ENCODE results near the gene KLHL5.
A peak's percentile ranks its signal among the peaks of the same experiment; 100 is the strongest.

The KLHL5 gene

GRCh38 chr4:39036172-39036571, 25.9 kb upstream of the KLHL5 start:
- Mint-ChIP-seq H3K27ac (no peak overlapping the region), H3K4me3 (no peak overlapping the region), H3K9me3 (ENCODE audit: low read depth) (no peaks in the 10 kb centered on the region), H3K27me3 (no peaks in the 10 kb centered on the region), H3K4me1 (ENCODE audit: low read depth) (peaks cover 34% of the 10 kb centered on the region), H3K36me3 (no peaks in the 10 kb centered on the region)

GRCh38 chr4:39037491-39037825, 24.6 kb upstream of the KLHL5 start:
- Mint-ChIP-seq H3K4me3 (no peak overlapping the region), H3K4me1 (ENCODE audit: low read depth) (peaks cover 30% of the 10 kb centered on the region), H3K9me3 (ENCODE audit: low read depth) (no peaks in the 10 kb centered on the region), H3K27ac (no peak overlapping the region), H3K27me3 (no peaks in the 10 kb centered on the region), H3K36me3 (no peaks in the 10 kb centered on the region)

DNA sequence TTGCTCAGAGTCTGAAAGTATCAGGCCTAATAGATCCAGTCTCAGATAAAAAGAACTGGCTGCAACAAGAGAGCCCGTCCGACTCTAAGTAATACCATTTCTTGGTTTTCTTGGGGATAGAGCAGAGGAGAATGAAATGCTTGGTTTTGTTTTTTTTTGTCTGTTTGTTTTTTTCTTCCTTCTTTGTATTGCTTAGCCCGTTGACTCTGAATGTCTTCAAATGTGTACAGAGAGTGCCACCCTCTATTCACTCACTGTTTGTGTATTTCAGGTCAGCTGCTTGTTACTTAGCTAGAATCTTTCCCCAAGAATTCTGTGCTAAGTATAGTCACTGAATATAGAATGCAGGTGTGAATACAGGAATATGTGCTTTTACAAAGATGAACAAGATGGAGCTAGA, 24.1 kb upstream of the KLHL5 start:
- Mint-ChIP-seq H3K27me3 (no peaks in the 10 kb centered on the region), H3K4me3 (no peak overlapping the region), H3K36me3 (no peaks in the 10 kb centered on the region), H3K4me1 (ENCODE audit: low read depth) (peaks cover 25% of the 10 kb centered on the region), H3K27ac (no peak overlapping the region), H3K9me3 (ENCODE audit: low read depth) (no peaks in the 10 kb centered on the region)

- Mint-ChIP-seq H3K4me1 (ENCODE audit: low read depth) (peaks cover 29% of the 10 kb centered on the region), H3K27me3 (no peaks in the 10 kb centered on the region), H3K4me3 (no peak overlapping the region), H3K27ac (no peak overlapping the region), H3K36me3 (no peaks in the 10 kb centered on the region), H3K9me3 (ENCODE audit: low read depth) (no peaks in the 10 kb centered on the region)
Measured at GRCh38 chr4:39039108-39039507, 22.9 kb upstream of the KLHL5 start.

DNA sequence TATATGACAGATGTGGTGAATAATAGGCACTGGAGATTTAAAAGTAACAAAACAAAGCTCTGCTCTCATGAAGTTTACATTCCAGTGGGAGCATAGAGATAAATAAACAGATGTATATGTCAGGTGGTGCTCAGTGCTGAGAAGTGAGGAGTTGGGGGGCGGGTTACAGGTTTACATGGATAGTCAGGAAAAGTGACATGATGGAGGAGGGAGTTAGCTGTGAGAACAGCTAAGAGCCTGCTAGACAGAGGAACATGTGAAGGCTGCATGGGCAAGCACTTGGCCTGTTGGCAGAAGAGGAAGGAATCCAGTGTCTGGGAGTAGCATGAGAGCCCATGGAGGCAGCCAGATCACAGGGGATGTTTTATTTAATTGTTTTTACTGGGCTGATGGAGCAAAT, 19.7 kb upstream of the KLHL5 start:
- peak overlapping the region; percentile 29 for H3K27ac Mint-ChIP-seq
- no peaks in the 10 kb centered on the region for H3K36me3 Mint-ChIP-seq
- H3K27me3 Mint-ChIP-seq, result no peaks in the 10 kb centered on the region
- peak overlapping the region; percentile 2 for H3K4me3 Mint-ChIP-seq
- H3K9me3 Mint-ChIP-seq (ENCODE audit: low read depth), result no peaks in the 10 kb centered on the region
- H3K4me1 Mint-ChIP-seq (ENCODE audit: low read depth), result peaks cover 36% of the 10 kb centered on the region

DNA sequence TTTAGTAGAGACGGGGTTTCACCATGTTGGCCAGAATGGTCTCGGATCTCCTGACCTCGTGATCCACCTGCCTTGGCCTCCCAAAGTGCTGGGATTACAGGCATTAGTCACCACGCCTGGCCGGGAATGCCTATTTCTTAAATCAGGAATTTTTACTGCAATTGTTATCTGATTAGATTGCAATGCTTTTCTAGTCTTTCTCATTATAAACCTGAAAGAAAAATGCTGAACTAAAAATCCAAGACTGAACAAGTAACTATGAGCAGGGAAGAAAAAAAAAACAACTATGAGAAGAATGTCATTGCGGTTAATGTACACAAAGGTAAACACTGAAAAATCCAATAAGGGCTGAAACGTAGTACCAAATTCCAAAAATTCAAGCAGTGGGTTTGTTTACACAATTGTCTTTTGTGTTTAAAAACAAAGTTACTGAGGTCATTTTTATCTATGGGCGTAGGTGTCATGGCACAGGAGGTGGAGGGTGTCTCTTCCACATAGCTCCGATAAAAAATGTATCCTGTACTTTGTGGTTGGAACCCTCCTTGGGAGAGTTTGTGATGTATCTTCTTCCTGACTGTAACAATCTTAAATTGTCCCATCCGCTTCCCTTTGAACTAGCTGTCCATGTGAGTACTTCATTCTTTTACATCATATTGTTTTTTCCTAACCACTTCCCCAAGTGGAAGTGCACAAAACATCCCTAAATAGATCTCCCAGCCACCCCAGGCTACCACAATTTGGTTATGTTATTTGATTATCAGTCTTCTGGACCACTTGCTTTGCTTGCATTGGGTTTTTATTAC, 18.8 kb upstream of the KLHL5 start:
- H3K4me1 Mint-ChIP-seq (ENCODE audit: low read depth), result peaks cover 41% of the 10 kb centered on the region
- H3K4me3 Mint-ChIP-seq, result peak overlapping the region; percentile 90
- H3K9me3 Mint-ChIP-seq (ENCODE audit: low read depth), result no peaks in the 10 kb centered on the region
- H3K27ac Mint-ChIP-seq, result peak overlapping the region; percentile 89
- peaks cover 2% of the 10 kb centered on the region for H3K36me3 Mint-ChIP-seq
- H3K27me3 Mint-ChIP-seq, result no peaks in the 10 kb centered on the region

GRCh38 chr4:39043861-39044363, 18.1 kb upstream of the KLHL5 start:
- H3K27ac Mint-ChIP-seq, result peak overlapping the region; percentile 89
- no peaks in the 10 kb centered on the region for H3K27me3 Mint-ChIP-seq
- no peaks in the 10 kb centered on the region for H3K9me3 Mint-ChIP-seq (ENCODE audit: low read depth)
- H3K4me3 Mint-ChIP-seq, result peak overlapping the region; percentile 90
- peaks cover 2% of the 10 kb centered on the region for H3K36me3 Mint-ChIP-seq
- peaks cover 47% of the 10 kb centered on the region for H3K4me1 Mint-ChIP-seq (ENCODE audit: low read depth)

DNA sequence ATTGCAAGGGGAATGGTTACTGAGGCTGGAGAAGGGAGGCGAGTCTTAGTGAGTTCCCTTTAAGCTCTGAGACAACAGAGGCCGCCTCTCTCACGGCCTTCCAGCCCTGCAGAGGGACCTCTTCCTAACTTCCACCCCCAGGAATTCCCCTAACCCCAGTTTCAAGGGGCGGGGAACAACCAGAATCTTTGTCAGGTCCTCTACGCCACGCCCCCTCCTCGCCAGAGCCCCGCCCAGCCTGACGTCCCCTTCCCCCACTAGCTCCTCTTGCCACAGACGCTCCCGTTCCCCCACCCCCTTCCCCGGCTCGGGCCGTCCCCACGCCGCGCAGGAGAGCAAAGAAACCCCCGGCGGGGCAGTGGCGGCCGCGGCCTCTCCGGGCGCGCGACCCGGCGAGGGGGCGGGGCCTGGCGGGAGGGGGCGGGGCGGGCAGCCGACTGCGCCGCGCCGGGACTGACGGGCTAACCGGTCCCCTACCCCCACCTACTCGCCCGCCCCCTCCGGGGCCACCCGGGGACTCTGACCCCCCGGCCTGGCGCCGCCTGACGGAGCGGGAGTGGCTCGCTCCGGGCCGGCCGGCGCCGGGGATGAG, 17.6 kb upstream of the KLHL5 start:
- Mint-ChIP-seq H3K4me1 (ENCODE audit: low read depth) (peaks cover 50% of the 10 kb centered on the region), H3K27me3 (no peaks in the 10 kb centered on the region), H3K9me3 (ENCODE audit: low read depth) (no peaks in the 10 kb centered on the region), H3K27ac (peak overlapping the region; percentile 89), H3K4me3 (peak overlapping the region; percentile 90), H3K36me3 (peaks cover 2% of the 10 kb centered on the region)

DNA sequence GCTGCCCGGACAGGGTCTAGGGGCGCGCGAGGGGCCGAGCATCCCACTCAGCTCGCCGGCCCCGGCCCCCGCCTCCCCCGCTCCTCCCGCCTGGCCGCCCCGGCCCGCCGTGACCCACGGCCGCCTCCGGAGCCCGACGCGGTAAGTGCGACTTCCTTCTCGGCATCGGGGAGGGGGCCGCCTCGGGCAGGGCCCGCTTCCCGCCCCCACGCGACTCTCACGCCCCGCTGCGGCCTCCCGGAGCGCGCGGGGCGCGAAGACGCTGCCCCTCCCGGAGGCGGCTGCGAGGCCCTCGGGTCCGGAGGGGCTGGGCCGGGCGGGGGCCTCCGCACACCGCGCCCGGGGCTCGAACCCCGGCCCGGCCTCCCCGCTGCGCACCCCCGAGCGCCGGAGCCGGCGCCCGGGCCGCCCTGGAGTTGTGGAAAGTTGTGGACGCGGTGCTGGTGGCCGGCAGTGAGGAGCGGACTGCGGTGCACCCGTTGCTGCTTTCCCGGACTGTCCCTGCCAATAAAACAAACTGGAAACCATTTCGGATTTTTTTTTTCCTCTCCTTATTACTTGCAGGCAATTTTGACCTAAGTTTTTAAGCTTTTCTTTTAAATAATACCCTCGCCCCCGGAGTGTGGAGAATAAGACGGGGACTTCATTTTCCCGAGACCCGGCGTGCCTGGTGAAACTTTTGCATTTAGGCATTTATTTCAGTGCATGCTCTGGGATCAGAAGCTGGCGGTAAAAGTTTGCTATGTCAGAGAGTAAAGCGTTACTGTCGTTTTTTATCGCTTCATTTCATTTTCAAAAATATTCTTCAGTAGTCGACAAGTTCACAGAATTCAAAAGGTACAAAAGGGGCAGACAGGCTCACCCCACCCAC, 16.8 kb upstream of the KLHL5 start:
- Mint-ChIP-seq H3K36me3 (peaks cover 2% of the 10 kb centered on the region), H3K27ac (peak overlapping the region; percentile 94), H3K9me3 (ENCODE audit: low read depth) (no peaks in the 10 kb centered on the region), H3K4me3 (peak overlapping the region; percentile 94), H3K27me3 (no peaks in the 10 kb centered on the region), H3K4me1 (ENCODE audit: low read depth) (peaks cover 52% of the 10 kb centered on the region)

GRCh38 chr4:39045827-39046221, 16.2 kb upstream of the KLHL5 start:
- H3K9me3 Mint-ChIP-seq (ENCODE audit: low read depth), result no peaks in the 10 kb centered on the region
- peaks cover 2% of the 10 kb centered on the region for H3K36me3 Mint-ChIP-seq
- peaks cover 56% of the 10 kb centered on the region for H3K4me1 Mint-ChIP-seq (ENCODE audit: low read depth)
- peak overlapping the region; percentile 94 for H3K4me3 Mint-ChIP-seq
- H3K27me3 Mint-ChIP-seq, result no peaks in the 10 kb centered on the region
- H3K27ac Mint-ChIP-seq, result peak overlapping the region; percentile 94

DNA sequence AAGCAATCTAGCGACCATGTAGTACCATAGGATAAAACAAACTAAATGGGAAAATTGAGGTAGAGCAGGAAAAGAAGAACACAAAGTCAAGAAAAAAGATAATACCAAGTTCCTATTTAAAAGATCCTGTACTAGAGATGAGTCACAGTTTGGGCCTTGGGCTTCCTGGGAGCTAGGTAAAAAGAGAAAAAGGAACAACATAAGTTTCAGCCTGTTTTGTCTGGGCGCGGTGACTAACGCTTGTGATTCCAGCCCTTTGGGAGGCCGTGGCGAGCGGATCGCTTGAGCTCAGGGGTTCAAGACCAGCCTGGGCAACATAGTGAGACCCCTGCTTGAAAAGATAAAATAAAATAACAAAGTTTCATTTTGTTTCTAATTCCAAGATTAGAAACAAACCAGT, 15.8 kb upstream of the KLHL5 start:
- peak overlapping the region; percentile 94 for H3K27ac Mint-ChIP-seq
- no peaks in the 10 kb centered on the region for H3K27me3 Mint-ChIP-seq
- no peaks in the 10 kb centered on the region for H3K9me3 Mint-ChIP-seq (ENCODE audit: low read depth)
- H3K4me1 Mint-ChIP-seq (ENCODE audit: low read depth), result peaks cover 57% of the 10 kb centered on the region
- H3K4me3 Mint-ChIP-seq, result peak overlapping the region; percentile 94
- peaks cover 2% of the 10 kb centered on the region for H3K36me3 Mint-ChIP-seq

- Mint-ChIP-seq H3K4me3 (peak overlapping the region; percentile 48), H3K36me3 (peaks cover 2% of the 10 kb centered on the region), H3K27me3 (no peaks in the 10 kb centered on the region), H3K9me3 (ENCODE audit: low read depth) (no peaks in the 10 kb centered on the region), H3K4me1 (ENCODE audit: low read depth) (peaks cover 56% of the 10 kb centered on the region), H3K27ac (peak overlapping the region; percentile 68)
Measured at GRCh38 chr4:39047681-39048080, 14.4 kb upstream of the KLHL5 start.

DNA sequence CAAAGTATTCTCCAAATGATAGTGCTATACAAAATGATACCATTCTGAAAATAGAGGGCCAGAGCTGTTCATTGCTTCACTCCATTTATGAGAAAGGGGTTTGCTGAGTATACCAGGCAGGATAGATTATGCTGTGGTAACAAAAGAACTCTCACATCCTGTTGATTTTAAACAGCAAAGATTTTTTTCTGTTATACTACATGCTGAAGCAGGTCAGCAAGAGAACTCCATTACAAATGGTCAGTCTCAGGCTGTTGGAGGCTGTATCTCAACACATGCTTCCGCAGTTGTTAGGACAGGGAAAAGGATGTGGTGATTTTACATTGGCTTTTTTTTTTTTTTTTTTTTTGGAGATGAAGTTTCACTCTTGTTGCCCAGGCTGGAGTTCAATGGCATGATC, 13.7 kb upstream of the KLHL5 start:
- Mint-ChIP-seq H3K36me3 (peaks cover 2% of the 10 kb centered on the region), H3K27ac (peak overlapping the region; percentile 68), H3K9me3 (ENCODE audit: low read depth) (no peaks in the 10 kb centered on the region), H3K27me3 (no peaks in the 10 kb centered on the region), H3K4me1 (ENCODE audit: low read depth) (peaks cover 56% of the 10 kb centered on the region), H3K4me3 (peak overlapping the region; percentile 48)

DNA sequence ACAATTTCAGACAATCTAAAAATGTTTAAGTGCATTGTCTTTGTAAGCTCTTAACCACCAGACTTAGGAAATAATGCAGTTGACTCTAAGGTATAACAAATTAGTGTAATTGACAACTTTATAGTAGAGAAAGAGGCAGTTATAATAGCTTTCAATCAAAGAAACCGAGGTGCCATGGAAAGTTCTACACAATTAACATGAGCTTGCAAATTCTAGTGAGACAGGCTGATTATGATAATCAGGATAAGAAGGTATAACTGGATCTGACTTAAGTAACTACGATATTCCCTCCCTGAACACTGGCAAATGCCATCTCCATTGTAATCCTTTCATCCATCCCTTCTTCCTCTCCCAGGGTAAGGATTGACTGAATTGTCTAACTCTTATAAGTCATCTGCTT, 11.4 kb upstream of the KLHL5 start:
- H3K4me1 Mint-ChIP-seq (ENCODE audit: low read depth), result peaks cover 46% of the 10 kb centered on the region
- H3K9me3 Mint-ChIP-seq (ENCODE audit: low read depth), result no peaks in the 10 kb centered on the region
- H3K36me3 Mint-ChIP-seq, result peaks cover 2% of the 10 kb centered on the region
- H3K27ac Mint-ChIP-seq, result no peak overlapping the region
- no peaks in the 10 kb centered on the region for H3K27me3 Mint-ChIP-seq
- H3K4me3 Mint-ChIP-seq, result no peak overlapping the region

- H3K9me3 Mint-ChIP-seq (ENCODE audit: low read depth), result no peaks in the 10 kb centered on the region
- peaks cover 2% of the 10 kb centered on the region for H3K36me3 Mint-ChIP-seq
- no peak overlapping the region for H3K27ac Mint-ChIP-seq
- peaks cover 38% of the 10 kb centered on the region for H3K4me1 Mint-ChIP-seq (ENCODE audit: low read depth)
- H3K4me3 Mint-ChIP-seq, result no peak overlapping the region
- H3K27me3 Mint-ChIP-seq, result no peaks in the 10 kb centered on the region
Measured at GRCh38 chr4:39051492-39051891, 10.5 kb upstream of the KLHL5 start.
